SJSA1 (cell line): ENCODE measurements around the gene SDK1. TPM values are rescaled to one million over a fixed set of nuclear protein-coding genes. Genes with fewer than 3 reads are reported as not detected.
"Not testable (repeated sequence)": the region's sequence is repeated elsewhere in the genome, so short reads cannot be mapped to it uniquely, and the experiment has no call there.

Experiments
- DNase-seq, 2 experiments: peaks; one replicate each; pipeline ENCODE4 v3.0.0-alpha.2; 2015 to 2020; ENCODE audit warnings: low spot score in 2 of 2, low read depth in 1 of 2
- H3K27ac ChIP-seq: fragments of 250-450 bp; sonication (Bioruptor Pico); 2 replicates; pipeline ENCODE4 v1.5.1; 2020; ENCODE audit warnings: mild to moderate bottlenecking, moderate library complexity
- H3K27me3 ChIP-seq: fragments of 250-450 bp; sonication (Bioruptor Pico); replicated peaks from 2 replicates; pipeline ENCODE4 v1.5.1; 2020; ENCODE audit warnings: mild to moderate bottlenecking, moderate library complexity
- H3K36me3 ChIP-seq: fragments of 250-450 bp; sonication (Bioruptor Pico); 2 replicates; pipeline ENCODE4 v1.5.1; 2020; ENCODE audit warnings: mild to moderate bottlenecking
- H3K4me1 ChIP-seq: fragments of 250-450 bp; sonication (Bioruptor Pico); replicated peaks from 2 replicates; pipeline ENCODE4 v1.6.1; 2021; ENCODE audit warnings: mild to moderate bottlenecking
- H3K4me3 ChIP-seq: fragments of 250-450 bp; sonication (Bioruptor Pico); 2 replicates; pipeline ENCODE4 v1.5.1; 2020; ENCODE audit warnings: mild to moderate bottlenecking
- H3K9me3 ChIP-seq: fragments of 250-450 bp; sonication (Bioruptor Pico); replicated peaks from 2 replicates; pipeline ENCODE4 v1.5.1; 2020; ENCODE audit warnings: mild to moderate bottlenecking
- total RNA-seq: library from RNA; depleted of rRNA; stranded (reverse); fragments of >200 nt; shearing (Covaris generic); gene quantifications from 2 replicates; pipeline ENCODE4 v1.2.3, GENCODE V29; 2014

SDK1 gene
- total RNA-seq, 1 experiment from 2014 or later: 8.7 TPM

DNA sequence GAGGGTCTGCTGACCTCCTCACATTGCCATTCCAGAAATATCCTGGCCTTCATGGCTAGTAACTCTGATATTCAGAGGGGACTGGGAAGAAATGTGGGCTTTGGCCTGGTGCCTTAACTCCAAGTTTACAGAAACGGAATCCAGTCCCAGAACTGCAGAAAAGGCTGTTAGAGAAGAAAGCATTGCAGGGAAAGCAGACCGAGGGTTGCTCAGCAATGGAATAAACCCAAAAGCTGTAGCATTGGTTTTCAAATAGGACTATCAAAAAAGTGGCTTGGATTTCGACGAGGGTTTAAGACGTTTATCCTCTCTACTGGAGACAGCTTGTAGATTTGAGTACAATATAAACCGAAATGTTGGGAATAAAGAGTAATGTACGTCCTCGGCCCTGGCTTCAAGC is 955.2 kb downstream of the SDK1 start:
- Histone ChIP-seq H3K27me3 (no peaks in the 10 kb centered on the region), H3K4me3 (no peak overlapping the region), H3K36me3 (no peaks in the 10 kb centered on the region), H3K4me1 (no peaks in the 10 kb centered on the region), H3K9me3 (peaks cover 4% of the 10 kb centered on the region; the same call in 1 of the 2 replicates), H3K27ac (no peak overlapping the region)
- no peak for DNase-seq

DNA sequence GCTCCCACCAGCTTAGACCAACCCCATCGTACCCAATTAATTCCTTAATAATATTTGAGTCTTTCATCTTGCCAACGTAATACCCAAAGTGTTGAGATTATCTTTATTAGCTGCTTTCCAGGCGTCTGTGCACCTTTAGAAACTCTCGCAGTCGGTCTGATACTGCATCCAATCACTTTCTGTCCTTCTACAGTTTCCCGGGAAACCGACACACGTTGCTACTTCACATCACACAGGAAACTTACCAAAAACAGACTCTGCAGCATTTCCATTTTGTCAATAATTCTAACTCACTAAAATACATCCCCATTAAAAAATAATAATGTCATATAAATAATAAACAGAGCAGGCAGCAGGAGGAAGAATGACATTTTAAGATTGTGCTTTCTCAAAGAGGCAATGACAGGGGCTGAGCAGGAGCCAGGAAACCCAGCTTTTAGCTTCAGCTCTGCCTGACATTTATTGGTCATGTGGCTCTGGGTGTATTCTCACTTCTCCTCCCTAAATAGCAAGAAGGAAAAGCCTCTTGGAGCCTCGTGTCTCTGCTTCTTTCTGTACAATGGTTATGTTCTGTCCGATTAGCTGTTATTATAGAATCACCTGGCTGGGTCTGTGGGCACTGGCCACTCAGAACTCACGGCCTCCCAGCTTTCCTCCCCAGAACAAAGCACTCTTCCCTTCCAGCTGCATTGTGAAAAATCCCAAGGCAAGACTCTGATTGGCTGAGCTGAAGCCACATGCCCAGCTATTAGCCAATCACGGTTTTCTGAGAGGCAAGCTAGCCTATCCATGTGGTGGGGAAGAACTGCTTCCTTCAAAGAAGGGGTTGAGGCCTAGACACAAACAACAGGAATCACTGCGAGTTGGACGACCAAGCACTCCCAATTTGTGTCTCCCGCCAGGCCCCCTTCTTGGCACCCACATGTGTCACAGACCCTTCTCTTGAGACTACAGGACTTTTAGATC is 956.4 kb downstream of the SDK1 start:
- DNase-seq: no peak
- H3K9me3 ChIP-seq: no peaks in the 10 kb centered on the region

DNA sequence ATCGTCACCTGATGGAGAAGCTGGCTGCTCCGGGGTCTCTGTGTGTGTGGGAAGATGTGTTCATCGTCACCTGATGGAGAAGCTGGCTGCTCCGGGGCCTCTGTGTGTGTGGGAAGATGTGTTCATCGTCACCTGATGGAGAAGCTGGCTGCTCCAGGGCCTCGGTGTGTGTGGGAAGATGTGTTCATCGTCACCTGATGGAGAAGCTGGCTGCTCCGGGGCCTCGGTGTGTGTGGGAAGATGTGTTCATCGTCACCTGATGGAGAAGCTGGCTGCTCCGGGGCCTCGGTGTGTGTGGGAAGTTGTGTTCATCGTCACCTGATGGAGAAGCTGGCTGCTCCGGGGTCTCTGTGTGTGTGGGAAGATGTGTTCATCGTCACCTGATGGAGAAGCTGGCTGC is 959.1 kb downstream of the SDK1 start:
- H3K27ac ChIP-seq, H3K27me3 ChIP-seq, H3K4me3 ChIP-seq, H3K4me1 ChIP-seq, DNase-seq, H3K9me3 ChIP-seq, H3K36me3 ChIP-seq: not testable (repeated sequence)

More for the DNA sequence above, 956.4 kb downstream of the SDK1 start:
- H3K36me3 ChIP-seq: no peaks in the 10 kb centered on the region
- H3K4me3 ChIP-seq: no peak overlapping the region
- no peak overlapping the region for H3K27ac ChIP-seq
- no peaks in the 10 kb centered on the region for H3K4me1 ChIP-seq
- H3K27me3 ChIP-seq: no peaks in the 10 kb centered on the region

- no peaks in the 10 kb centered on the region for H3K9me3 ChIP-seq
- no peaks in the 10 kb centered on the region for H3K4me1 ChIP-seq
- H3K27me3 ChIP-seq: no peaks in the 10 kb centered on the region
- DNase-seq: no peak
- H3K36me3 ChIP-seq: no peaks in the 10 kb centered on the region
- no peak overlapping the region for H3K4me3 ChIP-seq
- no peak overlapping the region for H3K27ac ChIP-seq
Measured at GRCh38 chr7:4260867-4261600, 960.0 kb downstream of the SDK1 start.

DNA sequence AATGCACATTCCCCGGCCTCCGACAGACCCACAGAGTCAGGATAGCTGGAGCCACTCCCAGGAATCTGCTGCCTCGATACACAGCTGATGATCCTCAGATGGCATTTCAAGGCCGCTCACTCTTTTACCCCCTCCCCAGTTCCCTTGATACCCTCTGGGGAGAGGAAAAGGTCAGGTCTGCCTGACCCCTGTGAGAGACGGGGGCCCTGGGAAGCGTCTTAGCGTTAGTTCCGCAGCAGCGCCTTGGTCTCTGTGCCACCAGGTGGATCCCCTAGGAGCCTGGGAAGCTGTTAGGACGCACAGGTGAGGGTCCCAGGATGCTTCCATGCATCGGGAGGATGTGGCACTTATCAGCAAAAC is 960.5 kb downstream of the SDK1 start:
- Histone ChIP-seq H3K4me3 (no peak overlapping the region), H3K36me3 (no peaks in the 10 kb centered on the region), H3K9me3 (no peaks in the 10 kb centered on the region), H3K27me3 (no peaks in the 10 kb centered on the region), H3K27ac (no peak overlapping the region), H3K4me1 (no peaks in the 10 kb centered on the region)
- DNase-seq: no peak

DNA sequence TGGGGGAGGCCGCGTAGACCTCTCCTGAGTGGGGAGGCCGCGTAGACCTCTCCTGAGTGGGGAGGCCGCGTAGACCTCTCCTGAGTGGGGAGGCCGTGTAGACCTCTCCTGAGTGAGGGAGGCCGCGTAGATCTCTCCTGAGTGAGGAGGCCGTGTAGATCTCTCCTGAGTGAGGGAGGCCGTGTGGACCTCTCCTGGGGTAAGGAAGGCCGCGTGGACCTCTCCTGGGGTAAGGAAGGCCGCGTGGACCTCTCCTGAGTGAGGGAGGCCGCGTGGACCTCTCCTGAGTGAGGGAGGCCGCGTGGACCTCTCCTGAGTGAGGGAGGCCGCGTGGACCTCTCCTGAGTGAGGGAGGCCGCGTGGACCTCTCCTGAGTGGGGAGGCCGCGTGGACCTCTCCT is 963.2 kb downstream of the SDK1 start:
- H3K36me3 ChIP-seq, DNase-seq, H3K4me3 ChIP-seq, H3K27me3 ChIP-seq, H3K4me1 ChIP-seq, H3K9me3 ChIP-seq, H3K27ac ChIP-seq: not testable (repeated sequence)

DNA sequence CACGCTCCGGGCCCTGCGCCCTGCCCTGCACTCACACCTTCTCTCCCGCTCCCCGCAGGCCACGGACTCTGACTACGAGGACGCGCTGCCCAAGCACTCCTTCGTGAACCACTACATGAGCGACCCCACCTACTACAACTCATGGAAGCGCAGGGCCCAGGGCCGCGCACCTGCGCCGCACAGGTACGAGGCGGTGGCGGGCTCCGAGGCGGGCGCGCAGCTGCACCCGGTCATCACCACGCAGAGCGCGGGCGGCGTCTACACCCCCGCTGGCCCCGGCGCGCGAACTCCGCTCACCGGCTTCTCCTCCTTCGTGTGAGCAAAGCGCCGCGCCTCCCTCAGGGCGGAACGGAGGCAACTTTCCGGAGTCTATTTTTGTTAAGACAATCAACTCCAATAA is 964.0 kb downstream of the SDK1 start:
- peak in 1 of 2 experiments; percentile 41 for DNase-seq
- Histone ChIP-seq H3K4me1 (no peaks in the 10 kb centered on the region), H3K36me3 (no peaks in the 10 kb centered on the region), H3K27ac (no peak overlapping the region), H3K9me3 (no peaks in the 10 kb centered on the region), H3K4me3 (no peak overlapping the region), H3K27me3 (no peaks in the 10 kb centered on the region)

DNA sequence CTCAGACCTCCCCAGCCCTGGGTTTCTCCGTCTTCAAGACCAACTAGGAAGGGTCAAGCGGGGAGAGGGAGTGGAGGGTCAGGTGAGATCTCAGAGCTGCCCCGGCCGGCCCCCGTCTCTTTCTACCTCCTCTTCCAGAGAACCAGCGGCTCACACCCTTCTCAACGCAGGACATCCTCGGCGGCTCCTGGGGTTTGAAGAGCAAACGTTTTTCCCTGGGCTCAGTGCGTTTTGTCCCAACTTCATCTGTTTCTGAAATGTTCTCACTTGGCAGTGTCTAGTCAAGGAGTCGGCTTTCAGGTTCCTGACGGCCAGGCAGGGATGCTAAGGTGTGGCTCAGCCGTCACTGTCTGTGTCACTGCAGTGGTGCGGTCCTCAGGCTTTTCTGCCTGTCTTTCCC is 964.6 kb downstream of the SDK1 start:
- no peak for DNase-seq
- Histone ChIP-seq H3K36me3 (no peaks in the 10 kb centered on the region), H3K9me3 (no peaks in the 10 kb centered on the region), H3K4me1 (no peaks in the 10 kb centered on the region), H3K27ac (no peak overlapping the region), H3K4me3 (no peak overlapping the region), H3K27me3 (no peaks in the 10 kb centered on the region)

GRCh38 chr7:4266270-4267040 is 965.4 kb downstream of the SDK1 start:
- no peaks in the 10 kb centered on the region for H3K27me3 ChIP-seq
- H3K9me3 ChIP-seq: no peaks in the 10 kb centered on the region
- DNase-seq: no peak
- no peaks in the 10 kb centered on the region for H3K4me1 ChIP-seq
- H3K27ac ChIP-seq: no peak overlapping the region
- H3K36me3 ChIP-seq: no peaks in the 10 kb centered on the region
- no peak overlapping the region for H3K4me3 ChIP-seq

DNA sequence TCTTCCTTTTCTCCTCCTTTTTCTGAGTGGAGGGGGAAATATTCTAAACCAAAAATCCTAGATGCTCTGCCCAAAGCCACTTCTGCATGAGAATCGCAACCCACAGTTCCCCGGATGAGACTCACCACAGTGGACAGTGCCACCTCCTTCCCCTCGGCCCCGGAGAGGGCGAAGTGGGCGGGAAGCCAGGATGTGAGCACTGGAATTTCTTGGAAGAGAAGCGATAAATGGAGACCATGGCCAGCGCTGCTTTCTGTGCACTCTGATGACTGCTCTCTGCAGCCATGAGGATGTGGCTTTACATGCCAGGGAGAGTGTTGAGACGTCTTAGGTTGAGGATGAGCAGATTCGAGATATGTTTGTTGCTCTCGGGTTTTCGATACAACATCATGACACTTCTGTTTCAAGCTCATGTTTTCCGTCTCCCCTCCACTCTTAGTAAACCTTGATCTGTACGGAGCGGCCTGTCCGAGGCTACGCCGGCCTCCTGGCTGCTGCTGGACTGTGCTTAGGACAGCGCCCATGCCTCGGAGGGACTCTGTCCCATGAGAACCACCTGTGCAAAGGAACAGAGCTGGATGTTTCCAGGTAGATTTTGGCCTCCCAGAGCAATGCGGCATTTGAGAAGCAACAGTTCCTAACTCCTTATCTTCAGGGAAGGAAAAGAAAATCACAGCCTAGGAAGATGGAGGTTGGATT is 966.4 kb downstream of the SDK1 start:
- H3K27ac ChIP-seq: no peak overlapping the region
- H3K27me3 ChIP-seq: no peaks in the 10 kb centered on the region
- no peaks in the 10 kb centered on the region for H3K9me3 ChIP-seq
- no peaks in the 10 kb centered on the region for H3K4me1 ChIP-seq
- H3K4me3 ChIP-seq: no peak overlapping the region
- no peaks in the 10 kb centered on the region for H3K36me3 ChIP-seq
- DNase-seq: no peak

- no peak for DNase-seq
- Histone ChIP-seq H3K27ac (no peak overlapping the region), H3K9me3 (no peaks in the 10 kb centered on the region), H3K36me3 (no peaks in the 10 kb centered on the region), H3K27me3 (no peaks in the 10 kb centered on the region), H3K4me3 (no peak overlapping the region), H3K4me1 (no peaks in the 10 kb centered on the region)
Measured at GRCh38 chr7:4268040-4268965, 967.3 kb downstream of the SDK1 start.

DNA sequence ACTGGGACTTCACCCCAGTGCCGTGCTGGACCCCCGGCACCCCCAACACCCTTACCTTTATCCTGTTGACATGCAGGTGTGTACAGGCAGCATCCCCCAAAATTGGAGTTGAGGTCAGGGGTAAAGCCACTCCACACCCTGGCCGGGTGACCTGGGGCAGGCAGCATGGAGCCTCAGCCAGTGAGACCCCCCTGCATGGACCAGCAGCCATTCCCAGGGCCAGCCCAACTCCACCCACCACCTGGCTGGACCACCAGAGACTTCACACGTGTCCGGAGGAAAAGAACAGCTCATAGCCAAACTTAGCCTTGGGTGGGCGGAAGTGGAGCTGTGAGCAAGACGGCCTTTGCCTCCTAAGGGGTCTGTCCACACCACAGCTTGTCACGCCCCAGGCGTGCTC is 968.0 kb downstream of the SDK1 start:
- H3K9me3 ChIP-seq: no peaks in the 10 kb centered on the region
- H3K27me3 ChIP-seq: no peaks in the 10 kb centered on the region
- no peak overlapping the region for H3K27ac ChIP-seq
- H3K4me1 ChIP-seq: no peaks in the 10 kb centered on the region
- no peak for DNase-seq
- H3K4me3 ChIP-seq: no peak overlapping the region
- H3K36me3 ChIP-seq: no peaks in the 10 kb centered on the region
